SK-N-SH treated with all-trans-retinoic acid at 6 μM for 48 hours (cell line): ENCODE measurements around the gene SIPA1.
"Not testable (repeated sequence)": the region's sequence is repeated elsewhere in the genome, so short reads cannot be mapped to it uniquely, and the experiment has no call there.

Experiments
- ATAC-seq: fragments of 200-7000 bp; cut with Tn5 transposase; 3 replicates; pipeline ENCODE4 v1.9.1; 2020; ENCODE audit warnings: mild to moderate bottlenecking, moderate library complexity
- ARNTL ChIP-seq: fragments of 450-650 bp; formaldehyde crosslinking; IDR thresholded peaks from 2 replicates; pipeline ENCODE4 v1.5.0; 2020; ENCODE audit warnings: low read depth, mild to moderate bottlenecking, moderate library complexity, borderline replicate concordance
- BACH2 ChIP-seq: fragments of 250-450 bp; sonication (Bioruptor Pico); IDR thresholded peaks from 2 replicates; pipeline ENCODE4 v1.9.0; 2021; ENCODE audit warnings: mild to moderate bottlenecking, borderline replicate concordance
- CREB5 ChIP-seq: fragments of 250-450 bp; sonication (Bioruptor Pico); IDR thresholded peaks from 2 replicates; pipeline ENCODE4 v1.5.1; 2020; ENCODE audit warnings: low read depth, mild to moderate bottlenecking, moderate library complexity
- CSDC2 ChIP-seq: fragments of 250-450 bp; sonication (Bioruptor Pico); IDR thresholded peaks from 2 replicates; pipeline ENCODE4 v1.5.0; 2020; ENCODE audit warnings: mild to moderate bottlenecking, moderate library complexity
- CSRNP3 ChIP-seq: fragments of 250-450 bp; sonication (Bioruptor Pico); IDR thresholded peaks from 2 replicates; pipeline ENCODE4 v1.5.1; 2021; ENCODE audit warnings: mild to moderate bottlenecking, moderate library complexity
- ESRRG ChIP-seq: fragments of 250-450 bp; sonication (Bioruptor Pico); IDR thresholded peaks from 2 replicates; pipeline ENCODE4 v1.6.1; 2021; ENCODE audit warnings: mild to moderate bottlenecking
- ISL1 ChIP-seq: fragments of 250-450 bp; sonication (Bioruptor Pico); IDR thresholded peaks from 2 replicates; pipeline ENCODE4 v2.1.2; 2022; ENCODE audit warnings: mild to moderate bottlenecking, moderate library complexity
- OSR1 ChIP-seq: fragments of 250-450 bp; sonication (Bioruptor Pico); IDR thresholded peaks from 2 replicates; pipeline ENCODE4 v1.8.0; 2022; ENCODE audit warnings: moderate library complexity, mild to moderate bottlenecking, inconsistent platforms
- POU6F1 ChIP-seq: fragments of 250-450 bp; sonication (Bioruptor Pico); IDR thresholded peaks from 2 replicates; pipeline ENCODE4 v1.8.0; 2021; ENCODE audit warnings: low read depth, mild to moderate bottlenecking, moderate library complexity, borderline replicate concordance
- PPARA ChIP-seq: fragments of 250-450 bp; sonication (Bioruptor Pico); IDR thresholded peaks from 2 replicates; pipeline ENCODE4 v1.5.0; 2020; ENCODE audit warnings: mild to moderate bottlenecking, borderline replicate concordance
- RARB ChIP-seq: fragments of 250-450 bp; sonication (Bioruptor Pico); IDR thresholded peaks from 2 replicates; pipeline ENCODE4 v1.8.0; 2021; ENCODE audit warnings: mild to moderate bottlenecking, moderate library complexity
- TCF4 ChIP-seq: fragments of 250-450 bp; sonication (Bioruptor Pico); IDR thresholded peaks from 2 replicates; pipeline ENCODE4 v1.8.0; 2021; ENCODE audit warnings: mild to moderate bottlenecking, moderate library complexity, borderline replicate concordance
- TOX ChIP-seq: fragments of 250-450 bp; sonication (Bioruptor Pico); IDR thresholded peaks from 2 replicates; pipeline ENCODE4 v1.8.0; 2021; ENCODE audit warnings: mild to moderate bottlenecking, moderate library complexity, borderline replicate concordance
- ZC3H10 ChIP-seq: fragments of 250-450 bp; sonication (Bioruptor Pico); IDR thresholded peaks from 2 replicates; pipeline ENCODE4 v1.5.1; 2021; ENCODE audit warnings: mild to moderate bottlenecking, moderate library complexity
- ZFP3 ChIP-seq: fragments of 250-450 bp; sonication (Bioruptor Pico); IDR thresholded peaks from 2 replicates; pipeline ENCODE4 v1.5.0; 2020; ENCODE audit warnings: mild to moderate bottlenecking, moderate library complexity
- ZFP30 ChIP-seq: fragments of 450-650 bp; formaldehyde crosslinking; IDR thresholded peaks from 2 replicates; pipeline ENCODE4 v1.5.0; 2022; ENCODE audit warnings: mild to moderate bottlenecking, moderate library complexity
- ZNF565 ChIP-seq: fragments of 450-650 bp; formaldehyde crosslinking; conservative IDR thresholded peaks from 2 replicates; pipeline ENCODE4 v1.5.0; 2020; ENCODE audit warnings: low read depth, mild to moderate bottlenecking, moderate library complexity
- ZNF70 ChIP-seq: fragments of 450-650 bp; formaldehyde crosslinking; IDR thresholded peaks from 2 replicates; pipeline ENCODE4 v1.5.0; 2020; ENCODE audit warnings: mild to moderate bottlenecking, moderate library complexity
- TF ChIP-seq, protein P1 (sequence below): fragments of 250-450 bp; sonication (Bioruptor Pico); IDR thresholded peaks from 2 replicates; pipeline ENCODE4 v1.8.0; 2020; ENCODE audit warnings: mild to moderate bottlenecking, moderate library complexity, borderline replicate concordance

Gene SIPA1

GRCh38 chr11:65672180-65672860, 34.4 kb downstream of the SIPA1 start:
- ATAC-seq = no peak
- TF ChIP-seq CSRNP3 (CRISPR knock-in tag) = no peak
- TF ChIP-seq TOX (CRISPR knock-in tag) = no peak
- TF ChIP-seq ISL1 (CRISPR knock-in tag) = no peak
- TF ChIP-seq POU6F1 = no peak
- TF ChIP-seq ZFP3 (CRISPR knock-in tag) = no peak
- TF ChIP-seq CREB5 = no peak

- no peak for TF ChIP-seq ZFP30 (CRISPR knock-in tag)
- TF ChIP-seq, protein P1, sequence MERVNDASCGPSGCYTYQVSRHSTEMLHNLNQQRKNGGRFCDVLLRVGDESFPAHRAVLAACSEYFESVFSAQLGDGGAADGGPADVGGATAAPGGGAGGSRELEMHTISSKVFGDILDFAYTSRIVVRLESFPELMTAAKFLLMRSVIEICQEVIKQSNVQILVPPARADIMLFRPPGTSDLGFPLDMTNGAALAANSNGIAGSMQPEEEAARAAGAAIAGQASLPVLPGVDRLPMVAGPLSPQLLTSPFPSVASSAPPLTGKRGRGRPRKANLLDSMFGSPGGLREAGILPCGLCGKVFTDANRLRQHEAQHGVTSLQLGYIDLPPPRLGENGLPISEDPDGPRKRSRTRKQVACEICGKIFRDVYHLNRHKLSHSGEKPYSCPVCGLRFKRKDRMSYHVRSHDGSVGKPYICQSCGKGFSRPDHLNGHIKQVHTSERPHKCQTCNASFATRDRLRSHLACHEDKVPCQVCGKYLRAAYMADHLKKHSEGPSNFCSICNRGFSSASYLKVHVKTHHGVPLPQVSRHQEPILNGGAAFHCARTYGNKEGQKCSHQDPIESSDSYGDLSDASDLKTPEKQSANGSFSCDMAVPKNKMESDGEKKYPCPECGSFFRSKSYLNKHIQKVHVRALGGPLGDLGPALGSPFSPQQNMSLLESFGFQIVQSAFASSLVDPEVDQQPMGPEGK = no peak
- no peak for TF ChIP-seq BACH2 (CRISPR knock-in tag)
- TF ChIP-seq ZC3H10 (CRISPR knock-in tag) = no peak
- TF ChIP-seq PPARA (CRISPR knock-in tag) = no peak
- no peak for TF ChIP-seq ZNF70 (CRISPR knock-in tag)
- TF ChIP-seq OSR1 = no peak
- no peak for TF ChIP-seq ISL1 (CRISPR knock-in tag)
- no peak for TF ChIP-seq TOX (CRISPR knock-in tag)
- no peak for TF ChIP-seq CREB5
- no peak for TF ChIP-seq TCF4 (CRISPR knock-in tag)
- TF ChIP-seq ESRRG (CRISPR knock-in tag) = no peak
- TF ChIP-seq ZNF565 (CRISPR knock-in tag) = no peak
- no peak for ATAC-seq
Measured at GRCh38 chr11:65672982-65673381, 35.1 kb downstream of the SIPA1 start.

DNA sequence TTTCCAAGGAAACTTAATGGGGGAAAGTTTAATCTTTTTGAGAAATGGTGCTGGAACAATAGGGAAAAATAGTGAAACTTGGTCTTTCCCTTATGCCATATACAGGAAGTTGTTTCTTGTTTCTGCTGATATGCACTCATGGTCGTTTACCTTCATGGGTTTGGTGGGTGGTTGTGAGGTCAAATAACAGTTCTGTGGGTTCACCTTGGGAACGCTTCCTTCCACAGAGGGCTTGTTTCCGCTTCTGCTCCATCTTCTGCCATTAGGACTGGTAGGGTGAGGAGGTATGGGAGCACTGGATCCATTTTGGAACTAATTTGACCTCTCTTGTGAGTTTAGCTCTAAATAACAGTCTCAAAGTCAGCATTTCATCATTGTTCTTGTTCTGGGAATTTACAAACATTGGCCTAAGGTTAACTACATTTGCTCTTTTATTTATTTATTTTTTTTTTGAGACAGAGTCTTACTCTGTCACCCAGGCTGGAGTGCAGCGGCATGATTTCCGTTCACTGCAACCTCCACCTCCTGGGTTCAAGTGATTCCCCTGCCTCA, 42.4 kb downstream of the SIPA1 start:
- TF ChIP-seq ZNF565 (CRISPR knock-in tag) (no peak), TOX (CRISPR knock-in tag) (no peak), RARB (no peak), CREB5 (no peak), ARNTL (CRISPR knock-in tag) (no peak), ZNF70 (CRISPR knock-in tag) (no peak), ESRRG (CRISPR knock-in tag) (no peak), CSRNP3 (CRISPR knock-in tag) (no peak), OSR1 (no peak), ZC3H10 (CRISPR knock-in tag) (no peak), CSDC2 (CRISPR knock-in tag) (no peak), PPARA (CRISPR knock-in tag) (no peak), TCF4 (CRISPR knock-in tag) (no peak), ZFP30 (CRISPR knock-in tag) (no peak), BACH2 (CRISPR knock-in tag) (no peak)
- ATAC-seq = no peak

DNA sequence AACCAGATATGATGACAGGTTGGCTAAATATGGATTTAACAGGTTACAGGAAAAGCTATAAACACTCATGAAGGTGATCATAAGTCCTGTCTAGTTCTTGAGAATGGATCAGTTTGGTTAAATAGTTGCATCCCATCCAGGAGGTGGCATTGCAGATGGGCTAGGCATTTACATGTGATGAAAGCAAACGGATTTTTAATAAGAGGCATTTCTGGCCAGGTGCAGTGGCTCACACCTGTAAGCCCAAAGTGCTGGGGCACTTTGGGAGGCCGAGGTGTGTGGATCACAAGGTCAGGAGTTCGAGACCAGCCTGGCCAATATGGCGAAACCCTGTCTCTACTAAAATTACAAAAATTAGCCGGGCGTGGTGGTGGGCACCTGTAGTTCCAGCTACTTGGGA, 45.6 kb downstream of the SIPA1 start:
- ATAC-seq = not testable (repeated sequence)
